ENCODE results near the gene BEX5. TPM values are rescaled to one million over a fixed set of nuclear protein-coding genes. Genes with fewer than 3 reads are reported as not detected.

BEX5 gene
- total RNA-seq, 4 donors from 2014 or later = 10.1 to 22.8 (median 21.0) TPM

DNA sequence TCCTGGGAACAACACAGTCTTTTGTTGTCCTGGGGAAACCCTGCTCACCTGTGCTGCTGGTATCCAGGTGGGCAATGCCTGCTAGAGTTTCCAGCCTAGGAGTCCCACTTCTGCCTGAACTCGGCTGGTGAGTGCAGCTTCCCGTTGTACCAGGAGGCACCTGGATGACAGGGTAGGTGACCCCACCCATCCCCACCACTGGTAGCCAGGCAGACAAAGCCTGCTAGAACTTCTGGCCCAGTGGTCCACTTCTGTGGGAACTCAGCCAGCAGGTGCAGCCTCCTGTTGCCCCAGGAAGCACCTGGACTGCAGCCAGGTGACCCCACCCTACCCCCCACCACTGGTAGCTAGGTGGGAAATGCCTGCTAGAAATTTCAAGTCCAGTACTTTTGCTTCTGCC is 40.0 kb downstream of the BEX5 start:
- H3K27me3 ChIP-seq = no peaks in the 10 kb centered on the region
- H3K36me3 ChIP-seq = no peaks in the 10 kb centered on the region
- no peak for DNase-seq
- TF ChIP-seq POLR2A (IDR thresholded peaks at IDR 0.05) (no peak), CTCF (IDR thresholded peaks at IDR 0.05) (no peak)
- no peaks in the 10 kb centered on the region for H3K9me3 ChIP-seq
- no peaks in the 10 kb centered on the region for H3K4me1 ChIP-seq
- intact Hi-C loops (cut with DNase I) = no loop called here
- H3K4me3 ChIP-seq (replicated peaks in 1 of 3) = no peak overlapping the region
- no CpG with 5 or more reads among the region's 2 CpGs for WGBS, 2 donors
- no peak overlapping the region for H3K27ac ChIP-seq

DNA sequence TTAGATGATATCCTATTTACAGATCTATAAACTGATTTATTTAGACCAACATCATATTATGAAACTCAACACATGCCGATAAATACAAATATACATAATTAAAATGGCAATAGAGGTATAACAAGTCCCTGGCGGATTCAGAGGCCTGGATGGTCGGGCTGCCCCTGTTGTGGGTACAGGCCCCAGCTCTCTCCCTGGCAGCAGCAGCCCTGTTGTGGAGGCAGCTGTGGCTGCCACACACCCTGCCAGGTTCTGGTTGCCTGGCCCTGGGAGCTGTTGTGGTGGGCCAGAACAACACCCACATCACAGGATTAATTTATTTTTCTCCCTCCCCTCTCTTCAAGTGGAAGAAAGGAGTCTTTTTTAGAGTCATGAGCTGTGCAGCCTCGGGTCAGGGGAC is 42.4 kb downstream of the BEX5 start:
- Histone ChIP-seq H3K4me1 (no peaks in the 10 kb centered on the region), H3K27ac (no peak overlapping the region), H3K9me3 (no peaks in the 10 kb centered on the region), H3K4me3 (replicated peaks in 1 of 3) (no peak overlapping the region), H3K36me3 (no peaks in the 10 kb centered on the region), H3K27me3 (no peaks in the 10 kb centered on the region)
- TF ChIP-seq POLR2A (IDR thresholded peaks at IDR 0.05) (no peak), CTCF (IDR thresholded peaks at IDR 0.05) (no peak)
- DNase-seq = no peak
- intact Hi-C loops (cut with DNase I) = no loop called here
- WGBS, 2 donors = 71 to 79% methylated on average over 3 to 4 of the region's 4 CpGs

Other genes with a start within 250 kb of the BEX5 start
- gene ZMAT1, start 223.9 kb downstream of the BEX5 start, total RNA-seq = 10 to 100 TPM; 21.4 to 35.1 (median 32.4) TPM
- 10 to 100 TPM; 10.6 to 22.9 (median 17.0) TPM for gene TCEAL2, start 30.3 kb downstream of the BEX5 start, total RNA-seq
- under 1 TPM in 1 of 4 donors, not detected in 3; 0.33 TPM for gene TCEAL6, start 13.5 kb downstream of the BEX5 start, total RNA-seq
- gene TCP11X1, start 59.3 kb upstream of the BEX5 start, total RNA-seq = not detected
- not detected for gene NXF2, start 91.2 kb upstream of the BEX5 start, total RNA-seq